Midbrain (tissue), 1 donor: ENCODE results near the gene PHACTR1.

Experiments used
- DNase-seq: peaks from one replicate; lab custom pipeline; 2025; lab: John Stamatoyannopoulos, UW

Gene PHACTR1

GRCh38 chr6:13074415-13075140 lies 358.0 kb downstream of the PHACTR1 start:
- DNase-seq: no peak

GRCh38 chr6:13075141-13075845 lies 358.7 kb downstream of the PHACTR1 start:
- no peak for DNase-seq

GRCh38 chr6:13076575-13076974 lies 360.0 kb downstream of the PHACTR1 start:
- DNase-seq: no peak

- DNase-seq: no peak
These were observed 360.6 kb downstream of the PHACTR1 start for GRCh38 chr6:13077117-13077516.

- no peak for DNase-seq
These were observed 362.6 kb downstream of the PHACTR1 start for GRCh38 chr6:13079096-13079723.

GRCh38 chr6:13080462-13081188 lies 364.1 kb downstream of the PHACTR1 start:
- no peak for DNase-seq

GRCh38 chr6:13081189-13081563 lies 364.6 kb downstream of the PHACTR1 start:
- no peak for DNase-seq

- no peak for DNase-seq
These were observed 372.9 kb downstream of the PHACTR1 start for GRCh38 chr6:13089296-13089994.

- no peak for DNase-seq
These were observed 374.6 kb downstream of the PHACTR1 start for GRCh38 chr6:13091192-13091591.

GRCh38 chr6:13094781-13095425 lies 378.3 kb downstream of the PHACTR1 start:
- no peak for DNase-seq

GRCh38 chr6:13096084-13096483 lies 379.5 kb downstream of the PHACTR1 start:
- no peak for DNase-seq

- no peak for DNase-seq
These were observed 380.9 kb downstream of the PHACTR1 start for GRCh38 chr6:13097454-13097853.

GRCh38 chr6:13098006-13098405 lies 381.4 kb downstream of the PHACTR1 start:
- no peak for DNase-seq

- DNase-seq: no peak
These were observed 382.4 kb downstream of the PHACTR1 start for GRCh38 chr6:13098793-13099570.

GRCh38 chr6:13099771-13100170 lies 383.2 kb downstream of the PHACTR1 start:
- DNase-seq: no peak

GRCh38 chr6:13101409-13101808 lies 384.8 kb downstream of the PHACTR1 start:
- DNase-seq: no peak

- no peak for DNase-seq
These were observed 385.4 kb downstream of the PHACTR1 start for GRCh38 chr6:13101985-13102384.

- DNase-seq: no peak
These were observed 386.6 kb downstream of the PHACTR1 start for GRCh38 chr6:13103169-13103568.

GRCh38 chr6:13105139-13105538 lies 388.6 kb downstream of the PHACTR1 start:
- DNase-seq: no peak

GRCh38 chr6:13112921-13113320 lies 396.4 kb downstream of the PHACTR1 start:
- no peak for DNase-seq

- DNase-seq: no peak
These were observed 396.8 kb downstream of the PHACTR1 start for GRCh38 chr6:13113376-13113775.
